ENCODE data around the gene ELOF1. TPM values are rescaled to one million over a fixed set of nuclear protein-coding genes. Genes with fewer than 3 reads are reported as not detected.

The ELOF1 gene
- 91.1 to 119 TPM (median 103 TPM) in 5 replicates for total RNA-seq (2022; extraction: Qiagen RNA extraction; ENCODE audit: low read depth)

GRCh38 chr19:11558881-11559828, at the start of gene ELOF1:
ELOF1 (minus strand) TSS chr19:11559230; CDS start chr19:11554347, 4,883 bp downstream.

DNA sequence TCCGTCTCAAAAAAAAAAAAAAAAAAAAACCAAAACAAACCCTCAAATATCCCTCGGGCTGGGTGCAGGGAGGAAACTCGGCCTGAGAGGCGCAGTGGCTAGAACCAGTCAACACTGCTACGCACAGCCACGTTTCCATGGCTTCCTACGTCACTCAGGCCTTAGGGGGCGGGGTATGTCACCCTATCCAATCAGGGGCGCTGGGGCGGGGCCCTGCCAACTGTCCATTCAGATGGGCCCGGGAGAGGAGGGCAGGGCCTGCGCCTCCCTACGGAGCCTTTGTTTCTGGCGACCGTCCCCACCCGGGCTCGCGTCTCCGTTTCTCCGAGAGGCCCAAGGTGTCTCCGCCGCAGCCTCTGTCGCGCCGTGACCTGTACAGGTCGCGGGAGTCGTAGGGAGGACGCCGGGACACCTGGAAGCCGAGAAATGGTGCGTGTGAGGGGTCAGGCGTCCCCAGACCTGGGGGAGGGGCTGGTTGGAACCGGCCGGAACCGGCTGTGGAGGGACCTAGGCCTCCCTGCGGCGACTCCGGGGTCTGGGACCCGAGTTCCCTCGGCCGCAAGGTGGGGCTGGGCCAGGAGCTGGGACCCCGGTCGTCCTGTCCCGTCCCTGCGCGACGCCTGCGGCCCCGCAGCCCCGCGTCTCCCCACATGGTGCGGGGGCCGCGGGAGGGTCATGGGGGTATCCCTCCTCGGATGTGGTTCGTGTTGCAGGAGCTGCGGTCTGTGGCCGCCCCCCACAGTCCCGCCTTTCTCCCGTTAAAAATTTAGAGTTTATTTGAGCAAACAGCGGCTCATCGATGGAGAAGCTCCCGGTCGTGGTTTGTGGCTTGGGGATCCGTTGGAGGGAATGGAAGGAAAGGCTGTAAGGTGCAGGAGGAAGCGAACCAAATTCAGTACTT, 38.4 kb upstream of the ELOF1 start, which contains the start of gene ZNF627:
Gene ZNF627 (plus strand): TSS at position 282 of the 901 bp plus-strand sequence. CDS start 145 bp downstream, at position 427.

GRCh38 chr19:11577451-11578257, 18.6 kb upstream of the ELOF1 start, which contains the start of gene ACP5:
ACP5 (minus strand) TSS chr19:11577645; CDS start chr19:11577317, 328 bp downstream.

DNA sequence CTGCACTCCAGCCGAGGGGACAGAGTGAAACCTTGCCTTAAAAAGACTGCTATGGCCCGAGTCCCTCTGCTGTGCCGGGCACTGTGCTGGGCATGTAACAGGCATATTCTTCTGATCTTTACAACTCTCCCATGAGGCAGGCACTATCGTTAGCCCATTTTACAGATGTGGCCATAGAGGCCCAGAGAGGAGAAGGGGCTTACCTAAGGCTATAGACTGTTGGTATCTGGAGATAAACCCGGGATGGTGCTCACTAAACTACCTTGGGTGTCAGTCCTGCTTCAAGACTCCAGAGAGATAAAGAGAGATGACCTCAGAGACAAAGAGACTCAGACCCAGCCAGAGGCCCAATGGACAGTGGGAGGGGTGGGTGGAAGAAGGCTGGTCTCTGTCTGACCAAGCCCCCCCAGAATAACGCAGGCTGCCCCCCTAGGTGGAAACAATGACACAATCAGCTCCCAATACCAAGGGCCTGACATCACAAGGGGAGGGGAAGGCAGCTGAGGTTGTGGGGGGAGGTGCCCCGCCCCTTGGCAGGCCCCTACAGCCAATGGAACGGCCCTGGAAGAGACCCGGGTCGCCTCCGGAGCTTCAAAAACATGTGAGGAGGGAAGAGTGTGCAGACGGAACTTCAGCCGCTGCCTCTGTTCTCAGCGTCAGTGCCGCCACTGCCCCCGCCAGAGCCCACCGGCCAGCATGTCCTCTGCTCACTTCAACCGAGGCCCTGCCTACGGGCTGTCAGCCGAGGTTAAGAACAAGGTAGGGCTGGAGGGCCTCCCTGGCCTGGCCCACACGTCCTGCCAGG, 20.6 kb downstream of the ELOF1 start, which contains the start of gene CNN1:
Gene CNN1 (plus strand): TSS at position 620 of the 805 bp plus-strand sequence. CDS start 77 bp downstream, at position 697.

DNA sequence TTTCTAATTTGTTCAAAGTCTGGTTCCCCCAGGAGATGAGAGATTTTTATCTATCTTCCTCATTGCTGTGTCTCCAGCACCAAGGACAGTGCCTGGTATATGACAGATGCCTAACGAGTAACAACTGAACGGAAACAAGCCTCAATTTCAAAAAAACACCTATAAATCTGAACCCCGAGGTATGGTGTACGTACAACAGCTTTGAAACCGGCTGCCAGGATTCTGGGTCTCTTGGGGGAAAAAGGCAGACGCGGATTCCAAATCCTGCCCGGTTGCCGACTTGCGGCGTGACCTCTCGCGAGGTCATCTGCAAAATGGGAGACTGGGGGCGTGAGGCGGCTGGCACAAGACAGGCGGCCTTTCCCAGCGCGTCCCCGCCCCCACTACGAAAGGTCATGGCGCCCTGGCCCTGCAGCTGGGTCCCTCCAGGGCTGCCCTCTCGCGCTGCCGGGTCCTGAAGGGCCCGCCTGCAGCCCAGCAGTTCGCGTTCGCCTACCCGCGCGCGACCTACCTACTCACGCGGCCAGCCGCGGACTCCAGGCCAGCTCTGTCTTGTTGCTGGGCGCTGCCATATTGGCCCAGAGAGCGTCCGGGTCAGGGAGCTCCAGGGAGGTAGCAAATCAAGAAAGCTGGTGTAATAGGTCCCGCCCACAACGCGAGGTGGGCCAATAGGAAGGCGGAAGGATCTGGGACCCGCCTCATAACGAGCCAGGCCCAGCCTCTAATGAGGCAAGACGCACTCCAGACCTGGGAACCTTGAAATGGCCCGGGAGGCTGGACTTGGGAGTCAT, 30.3 kb downstream of the ELOF1 start, which contains the start of gene ECSIT:
Gene ECSIT (minus strand): TSS at position 584 of the 791 bp plus-strand sequence. CDS start 9,964 bp downstream, outside the sequence.

GRCh38 chr19:11505504-11506100, 53.4 kb downstream of the ELOF1 start, which contains the start of gene ZNF653:
ZNF653 (minus strand) TSS chr19:11505839; CDS start chr19:11505786, 53 bp downstream.

Other genes with a start within 250 kb of the ELOF1 start
- 2.5 to 3.2 TPM (median 2.8 TPM) in 5 replicates for gene RAB3D, start 219.6 kb downstream of the ELOF1 start, total RNA-seq (2022; extraction: Qiagen RNA extraction; ENCODE audit: low read depth)
- gene TMEM205, start 213.0 kb downstream of the ELOF1 start, total RNA-seq (2022; extraction: Qiagen RNA extraction; ENCODE audit: low read depth): 95.9 to 133 TPM (median 114 TPM) in 5 replicates
- 4.4 to 6.4 TPM (median 5.7 TPM) in 5 replicates for gene CCDC159, start 212.7 kb downstream of the ELOF1 start, total RNA-seq (2022; extraction: Qiagen RNA extraction; ENCODE audit: low read depth)
- gene PLPPR2, start 203.8 kb downstream of the ELOF1 start, total RNA-seq (2022; extraction: Qiagen RNA extraction; ENCODE audit: low read depth): 8.0 to 11.5 TPM (median 9.9 TPM) in 5 replicates
- gene SWSAP1, start 184.6 kb downstream of the ELOF1 start, total RNA-seq (2022; extraction: Qiagen RNA extraction; ENCODE audit: low read depth): 1.7 to 3.4 TPM (median 2.2 TPM) in 5 replicates
- gene EPOR, start 174.9 kb downstream of the ELOF1 start, total RNA-seq (2022; extraction: Qiagen RNA extraction; ENCODE audit: low read depth): 3.6 to 5.5 TPM (median 5.1 TPM) in 5 replicates
- 0.85 to 2.0 TPM (median 1.7 TPM) in 5 replicates for gene RGL3, start 139.9 kb downstream of the ELOF1 start, total RNA-seq (2022; extraction: Qiagen RNA extraction; ENCODE audit: low read depth)
- gene ODAD3, start 124.1 kb downstream of the ELOF1 start, total RNA-seq (2022; extraction: Qiagen RNA extraction; ENCODE audit: low read depth): 0.83 to 1.3 TPM (median 1.3 TPM) in 5 replicates
- 232 to 265 TPM (median 260 TPM) in 5 replicates for gene PRKCSH, start 123.6 kb downstream of the ELOF1 start, total RNA-seq (2022; extraction: Qiagen RNA extraction; ENCODE audit: low read depth)
- gene ELAVL3, start 78.2 kb downstream of the ELOF1 start, total RNA-seq (2022; extraction: Qiagen RNA extraction; ENCODE audit: low read depth): 0.02 to 0.21 TPM (median 0.11 TPM) in 3 of 5 replicates, not detected in the others
- 3.5 to 6.0 TPM (median 5.3 TPM) in 5 replicates for gene ZNF653, start 53.4 kb downstream of the ELOF1 start, total RNA-seq (2022; extraction: Qiagen RNA extraction; ENCODE audit: low read depth)
- 27.8 to 37.6 TPM (median 34.7 TPM) in 5 replicates for gene ECSIT, start 30.1 kb downstream of the ELOF1 start, total RNA-seq (2022; extraction: Qiagen RNA extraction; ENCODE audit: low read depth)
- 0.35 to 0.94 TPM (median 0.40 TPM) in 5 replicates for gene CNN1, start 20.4 kb downstream of the ELOF1 start, total RNA-seq (2022; extraction: Qiagen RNA extraction; ENCODE audit: low read depth)
- gene ACP5, start 18.4 kb upstream of the ELOF1 start, total RNA-seq (2022; extraction: Qiagen RNA extraction; ENCODE audit: low read depth): 0.27 to 0.43 TPM in 2 of 5 replicates, not detected in the others
- 2.8 to 5.5 TPM (median 3.7 TPM) in 5 replicates for gene ZNF627, start 38.3 kb upstream of the ELOF1 start, total RNA-seq (2022; extraction: Qiagen RNA extraction; ENCODE audit: low read depth)
- 1.9 to 4.2 TPM (median 3.0 TPM) in 5 replicates for gene ZNF823, start 179.7 kb upstream of the ELOF1 start, total RNA-seq (2022; extraction: Qiagen RNA extraction; ENCODE audit: low read depth)
- not detected in 5 replicates for gene ZNF441, start 207.8 kb upstream of the ELOF1 start, total RNA-seq (2022; extraction: Qiagen RNA extraction; ENCODE audit: low read depth)
- gene ZNF491, start 239.3 kb upstream of the ELOF1 start, total RNA-seq (2022; extraction: Qiagen RNA extraction; ENCODE audit: low read depth): not detected in 5 replicates

All from A549 treated with RU486 at 1 μM for 4 hours (cell line).